ENCODE results near the gene SESN1. TPM values are rescaled to one million over a fixed set of nuclear protein-coding genes. Genes with fewer than 3 reads are reported as not detected.

SESN1 gene
- total RNA-seq, 2 donors from 2014 or later = 26.2 to 63.1 TPM

DNA sequence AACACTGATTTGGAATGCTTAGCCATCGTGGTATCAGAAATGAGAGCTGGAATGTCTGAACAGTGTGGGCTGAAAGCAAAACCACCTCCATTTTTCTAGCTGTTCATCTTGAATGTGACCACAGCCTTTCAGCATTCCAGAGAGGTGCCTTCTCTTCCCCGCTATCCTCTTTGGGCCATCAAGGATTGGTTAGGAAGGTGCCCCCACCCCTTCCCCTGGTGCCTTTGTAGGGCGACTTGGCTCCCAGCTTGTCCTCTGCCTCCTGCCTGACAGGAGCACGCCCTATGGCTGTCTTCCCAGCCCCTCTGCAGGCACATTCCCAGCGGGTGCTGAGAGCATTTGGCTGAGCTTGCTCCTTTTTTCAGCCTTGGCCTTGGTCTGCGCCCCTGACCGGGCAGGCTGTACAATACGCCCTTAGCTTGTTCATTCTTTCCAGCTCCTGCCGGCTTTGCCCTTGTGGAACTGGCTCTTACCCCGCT lies 148.9 kb downstream of the SESN1 start:
- Histone ChIP-seq H3K4me1 (ENCODE audit: control insufficient read depth in 1 of 2, low read depth in 2 of 2) (peaks cover 20 to 52% of the 10 kb centered on the region in 2 donors), H3K27me3 (replicated peaks; ENCODE audit: insufficient read depth) (no peaks in the 10 kb centered on the region), H3K9me3 (no peaks in the 10 kb centered on the region), H3K27ac (peak overlapping the region; percentile 83 to 89), H3K4me3 (peak overlapping the region; percentile 44), H3K36me3 (no peaks in the 10 kb centered on the region)
- peak; percentile 40 for DNase-seq (ENCODE audit: low spot score)
- TF ChIP-seq, protein P1, sequence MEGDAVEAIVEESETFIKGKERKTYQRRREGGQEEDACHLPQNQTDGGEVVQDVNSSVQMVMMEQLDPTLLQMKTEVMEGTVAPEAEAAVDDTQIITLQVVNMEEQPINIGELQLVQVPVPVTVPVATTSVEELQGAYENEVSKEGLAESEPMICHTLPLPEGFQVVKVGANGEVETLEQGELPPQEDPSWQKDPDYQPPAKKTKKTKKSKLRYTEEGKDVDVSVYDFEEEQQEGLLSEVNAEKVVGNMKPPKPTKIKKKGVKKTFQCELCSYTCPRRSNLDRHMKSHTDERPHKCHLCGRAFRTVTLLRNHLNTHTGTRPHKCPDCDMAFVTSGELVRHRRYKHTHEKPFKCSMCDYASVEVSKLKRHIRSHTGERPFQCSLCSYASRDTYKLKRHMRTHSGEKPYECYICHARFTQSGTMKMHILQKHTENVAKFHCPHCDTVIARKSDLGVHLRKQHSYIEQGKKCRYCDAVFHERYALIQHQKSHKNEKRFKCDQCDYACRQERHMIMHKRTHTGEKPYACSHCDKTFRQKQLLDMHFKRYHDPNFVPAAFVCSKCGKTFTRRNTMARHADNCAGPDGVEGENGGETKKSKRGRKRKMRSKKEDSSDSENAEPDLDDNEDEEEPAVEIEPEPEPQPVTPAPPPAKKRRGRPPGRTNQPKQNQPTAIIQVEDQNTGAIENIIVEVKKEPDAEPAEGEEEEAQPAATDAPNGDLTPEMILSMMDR (IDR thresholded peaks at IDR 0.05) = no peak
- ATAC-seq (ENCODE audit: insufficient number of reproducible peaks, low FRiP score, low read depth) = no peak

DNA sequence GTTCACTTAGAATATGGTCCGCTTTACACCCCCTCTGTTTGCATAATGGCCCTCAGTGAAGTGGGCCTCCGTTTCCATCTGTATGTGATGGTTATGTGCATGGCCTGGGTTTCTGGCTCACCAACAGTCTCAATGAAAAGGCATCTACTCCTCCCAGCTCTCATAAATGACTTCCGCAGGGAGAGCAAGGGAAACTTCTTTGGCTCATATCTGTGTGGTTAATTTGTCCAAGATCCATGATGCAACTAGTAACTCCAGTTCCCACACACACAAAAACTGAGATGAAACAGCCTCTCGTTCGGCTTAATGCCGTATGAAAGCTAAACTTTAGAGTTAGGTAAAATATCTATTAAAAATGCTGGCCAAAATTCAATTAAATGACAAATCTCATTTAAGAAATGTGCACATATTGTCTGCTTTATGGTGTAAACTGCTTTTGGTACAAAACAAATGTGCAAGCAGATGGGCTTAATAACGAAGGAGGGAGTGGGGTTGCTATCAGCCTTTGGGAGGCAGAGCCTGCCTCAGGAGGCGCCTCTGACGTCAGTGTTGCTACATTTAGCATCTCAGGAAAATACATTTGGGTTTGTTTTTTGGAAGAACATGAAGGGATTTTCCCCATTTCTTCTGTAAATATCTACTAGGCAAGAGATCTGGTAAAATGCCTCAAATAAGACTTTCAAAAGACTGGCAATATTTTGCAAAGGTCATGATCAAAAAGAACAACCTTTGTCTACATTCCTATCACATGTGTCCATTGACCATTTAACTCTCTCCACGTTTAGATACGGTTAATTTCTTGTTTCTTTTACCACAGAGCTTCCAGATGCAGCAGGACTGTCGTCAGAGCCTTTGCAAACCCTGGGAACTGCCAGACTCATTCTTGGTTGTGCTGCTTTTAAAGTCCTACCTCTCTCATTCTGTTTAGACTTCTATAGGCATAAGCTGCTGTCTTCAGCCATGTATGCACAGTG lies 149.7 kb downstream of the SESN1 start:
- peak; percentile 24 for ATAC-seq (ENCODE audit: insufficient number of reproducible peaks, low FRiP score, low read depth)
- TF ChIP-seq, protein P1 (IDR thresholded peaks at IDR 0.05) = no peak
- H3K27ac ChIP-seq = peak overlapping the region; percentile 83 to 89
- H3K9me3 ChIP-seq = no peaks in the 10 kb centered on the region
- peaks cover 20 to 52% of the 10 kb centered on the region in 2 donors for H3K4me1 ChIP-seq (ENCODE audit: control insufficient read depth in 1 of 2, low read depth in 2 of 2)
- H3K27me3 ChIP-seq (replicated peaks; ENCODE audit: insufficient read depth) = no peaks in the 10 kb centered on the region
- H3K4me3 ChIP-seq = peak overlapping the region; percentile 44
- DNase-seq (ENCODE audit: low spot score) = no peak
- H3K36me3 ChIP-seq = no peaks in the 10 kb centered on the region

DNA sequence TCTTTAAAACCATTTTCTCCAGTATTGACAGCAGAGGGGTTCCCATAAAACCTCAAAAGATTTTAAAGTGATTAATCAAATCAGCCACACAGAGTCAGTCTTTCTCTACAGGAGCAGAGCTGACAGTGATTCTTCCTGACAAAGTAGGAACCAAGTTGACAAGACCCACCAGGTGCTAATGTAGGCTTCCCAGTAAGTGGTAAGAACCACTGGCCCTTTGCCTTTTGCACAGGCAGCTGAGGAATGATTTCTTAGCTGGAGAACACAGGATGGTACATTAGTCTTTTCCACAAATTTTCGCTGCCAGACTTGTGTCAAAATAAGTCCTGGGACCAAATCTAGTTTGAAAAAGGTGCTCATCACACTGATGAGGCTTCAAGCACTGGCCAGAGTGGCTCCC lies 150.6 kb downstream of the SESN1 start:
- TF ChIP-seq, protein P1 (IDR thresholded peaks at IDR 0.05) = no peak
- Histone ChIP-seq H3K4me1 (ENCODE audit: control insufficient read depth in 1 of 2, low read depth in 2 of 2) (peaks cover 20 to 52% of the 10 kb centered on the region in 2 donors), H3K9me3 (no peaks in the 10 kb centered on the region), H3K27ac (peak overlapping the region; percentile 83 to 89), H3K36me3 (no peaks in the 10 kb centered on the region), H3K4me3 (no peak overlapping the region), H3K27me3 (replicated peaks; ENCODE audit: insufficient read depth) (no peaks in the 10 kb centered on the region)
- DNase-seq (ENCODE audit: low spot score) = no peak
- ATAC-seq (ENCODE audit: insufficient number of reproducible peaks, low FRiP score, low read depth) = no peak

DNA sequence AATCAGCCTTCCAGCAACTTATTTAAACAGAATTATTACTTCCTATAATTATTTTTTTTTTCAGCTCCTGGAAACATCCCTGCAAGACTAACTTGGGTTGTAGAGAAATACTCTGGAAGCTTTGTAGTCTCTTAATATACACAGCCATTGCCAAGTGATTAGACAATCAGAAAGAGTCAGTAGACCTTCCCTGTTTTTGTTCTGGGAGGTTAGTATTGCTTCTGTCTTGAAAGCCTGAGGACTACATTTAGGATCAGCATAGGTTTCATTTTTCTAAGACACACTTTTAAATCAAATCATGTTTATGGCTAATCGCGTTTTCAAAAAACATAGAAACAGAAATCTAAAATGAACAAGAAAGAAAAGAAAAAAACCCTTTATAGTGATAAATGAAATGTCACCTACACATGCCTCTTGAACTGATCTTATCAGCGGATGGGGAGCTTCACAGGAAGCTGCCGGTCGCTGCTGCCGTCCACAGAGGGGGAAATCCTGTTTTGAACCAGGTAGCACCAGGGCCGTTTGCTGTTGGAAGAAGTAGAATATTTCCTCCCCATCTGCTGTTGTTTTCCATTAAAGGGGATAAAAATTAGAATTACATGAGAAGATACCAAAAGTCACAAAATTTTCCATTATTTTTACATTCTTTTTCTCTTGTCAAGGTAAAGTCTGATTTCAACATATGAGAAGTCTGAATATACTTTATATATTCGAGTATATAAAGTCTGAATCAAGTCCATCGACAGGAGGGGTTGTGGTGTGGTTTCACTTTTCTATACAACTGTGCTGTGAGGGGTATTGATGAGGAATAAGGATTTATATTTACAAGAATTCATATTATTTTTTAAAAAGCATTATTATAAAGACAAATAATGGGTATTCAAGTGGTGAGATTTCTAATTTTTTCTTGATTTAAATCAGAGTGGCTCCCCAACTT lies 151.8 kb downstream of the SESN1 start:
- no peak for ATAC-seq (ENCODE audit: insufficient number of reproducible peaks, low FRiP score, low read depth)
- Histone ChIP-seq H3K27me3 (replicated peaks; ENCODE audit: insufficient read depth) (no peaks in the 10 kb centered on the region), H3K9me3 (no peaks in the 10 kb centered on the region), H3K4me3 (no peak overlapping the region), H3K36me3 (no peaks in the 10 kb centered on the region), H3K4me1 (ENCODE audit: control insufficient read depth in 1 of 2, low read depth in 2 of 2) (peaks cover 13 to 40% of the 10 kb centered on the region in 2 donors), H3K27ac (no peak overlapping the region)
- TF ChIP-seq, protein P1 (IDR thresholded peaks at IDR 0.05) = no peak
- DNase-seq (ENCODE audit: low spot score) = no peak
